ENCODE data around the gene BHMT. TPM values are rescaled to one million over a fixed set of nuclear protein-coding genes. Genes with fewer than 3 reads are reported as not detected.
A peak's percentile ranks its signal among the peaks of the same experiment; 100 is the strongest.

BHMT gene
- total and polyA plus RNA-seq, 11 donors = not detected

DNA sequence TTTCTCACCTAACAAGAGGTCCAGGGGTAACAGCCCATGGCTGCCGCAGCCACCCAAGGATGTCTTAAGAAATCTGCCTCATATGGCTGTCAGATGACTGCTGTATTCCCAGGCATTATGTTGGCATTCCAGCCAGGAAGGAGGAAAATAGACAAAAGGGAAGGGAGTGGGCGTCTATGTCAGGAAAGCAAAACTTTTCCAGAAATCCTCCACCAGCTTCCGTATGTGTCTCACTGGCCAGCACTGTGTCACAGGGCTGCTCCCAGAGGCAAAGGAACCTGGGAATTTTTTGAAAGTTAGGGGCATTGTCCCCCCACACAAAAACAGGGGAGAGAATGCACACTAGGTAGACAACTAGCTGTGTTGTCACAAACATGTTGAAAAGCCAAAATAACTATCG, 34.8 kb upstream of the BHMT start:
- TF ChIP-seq POLR2A (IDR thresholded peaks at IDR 0.05) = no peak
- no peak for TF ChIP-seq CTCF (IDR thresholded peaks at IDR 0.05)
- Histone ChIP-seq H3K36me3 (no peaks in the 10 kb centered on the region), H3K27me3 (no peaks in the 10 kb centered on the region), H3K4me3 (no peak overlapping the region), H3K27ac (no peak overlapping the region), H3K9me3 (peaks cover 0 to 16% (median 0%) of the 10 kb centered on the region in 12 donors), H3K4me1 (peaks cover 0 to 10% (median 0%) of the 10 kb centered on the region in 12 donors)
- ATAC-seq (peak in 1 of 4 donors; percentile 68), DNase-seq (no peak)
- 57 to 71% (median 61%) methylated on average over 4 of the region's 4 CpGs for WGBS, 4 donors
- intact Hi-C loops (cut with DNase I) = no loop called here

GRCh38 chr5:79077680-79078365, 33.8 kb upstream of the BHMT start:
- TF ChIP-seq POLR2A (IDR thresholded peaks at IDR 0.05) (no peak), CTCF (IDR thresholded peaks at IDR 0.05) (no peak)
- no peak for ATAC-seq
- Histone ChIP-seq H3K27me3 (no peaks in the 10 kb centered on the region), H3K9me3 (peaks cover 0 to 16% (median 0%) of the 10 kb centered on the region in 12 donors), H3K4me3 (no peak overlapping the region), H3K27ac (no peak overlapping the region), H3K4me1 (peaks cover 0 to 10% (median 0%) of the 10 kb centered on the region in 12 donors), H3K36me3 (no peaks in the 10 kb centered on the region)
- no peak for DNase-seq
- 68 to 72% (median 71%) methylated on average over 3 of the region's 3 CpGs for WGBS, 4 donors
- intact Hi-C loops (cut with DNase I) = no loop called here

DNA sequence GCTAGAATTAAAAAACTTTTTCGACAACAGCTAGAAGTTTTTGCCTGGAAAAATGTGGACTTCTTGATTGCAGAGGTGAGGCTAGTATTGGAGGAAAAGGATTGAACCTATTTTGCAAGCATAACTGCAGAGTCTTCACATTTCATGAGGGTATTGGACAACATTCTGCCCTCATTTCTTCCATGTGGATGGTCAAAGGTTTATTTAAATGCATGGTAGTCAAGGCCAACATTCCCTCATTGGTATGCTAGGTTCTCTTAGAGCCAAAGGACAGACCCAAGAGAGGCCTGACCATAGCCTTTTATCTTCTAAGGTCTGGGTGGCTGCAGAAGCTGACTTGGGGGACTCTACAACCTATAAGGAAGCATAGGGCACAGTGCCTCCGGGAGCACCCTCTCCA, 30.8 kb upstream of the BHMT start:
- H3K27me3 ChIP-seq = no peaks in the 10 kb centered on the region
- H3K4me3 ChIP-seq = no peak overlapping the region
- WGBS, 4 donors = 83 to 93% (median 87%) methylated on average over 2 of the region's 2 CpGs
- intact Hi-C loops (cut with DNase I) = no loop called here
- no peak overlapping the region for H3K27ac ChIP-seq
- no peaks in the 10 kb centered on the region for H3K36me3 ChIP-seq
- ATAC-seq = no peak
- no peak for TF ChIP-seq POLR2A (IDR thresholded peaks at IDR 0.05)
- no peak for TF ChIP-seq CTCF (IDR thresholded peaks at IDR 0.05)
- H3K4me1 ChIP-seq = peaks cover 0 to 10% (median 0%) of the 10 kb centered on the region in 12 donors
- peaks cover 0 to 4% (median 0%) of the 10 kb centered on the region in 12 donors for H3K9me3 ChIP-seq
- no peak for DNase-seq

DNA sequence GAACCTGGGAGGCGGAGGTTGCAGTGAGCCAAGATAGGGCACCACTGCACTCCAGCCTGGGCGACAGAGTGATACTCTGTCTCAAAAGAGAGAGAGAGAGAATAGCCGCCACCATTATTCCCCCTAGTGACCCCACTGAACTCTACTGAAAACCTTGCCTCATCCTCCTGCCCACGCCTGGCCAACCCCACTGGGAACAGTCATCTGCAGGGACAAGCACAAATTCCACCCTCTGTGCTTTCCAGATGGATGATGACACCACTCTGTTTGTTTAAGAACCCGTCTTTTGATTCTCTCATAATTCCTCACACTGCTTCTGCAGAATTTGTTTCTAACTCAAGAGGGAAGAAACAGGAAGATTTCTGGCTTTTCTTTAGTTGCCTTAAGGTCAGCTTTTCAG, 29.8 kb upstream of the BHMT start:
- 88 to 98% (median 91%) methylated on average over 5 of the region's 5 CpGs for WGBS, 4 donors
- no peak overlapping the region for H3K27ac ChIP-seq
- ATAC-seq = no peak

More for the DNA sequence above, 29.8 kb upstream of the BHMT start:
- H3K4me1 ChIP-seq = peaks cover 0 to 3% (median 0%) of the 10 kb centered on the region in 12 donors
- no peaks in the 10 kb centered on the region for H3K27me3 ChIP-seq
- H3K4me3 ChIP-seq = no peak overlapping the region
- TF ChIP-seq POLR2A (IDR thresholded peaks at IDR 0.05) (no peak), CTCF (IDR thresholded peaks at IDR 0.05) (no peak)
- H3K36me3 ChIP-seq = no peaks in the 10 kb centered on the region
- H3K9me3 ChIP-seq = no peaks in the 10 kb centered on the region
- DNase-seq = no peak
- intact Hi-C loops (cut with DNase I) = no loop called here

Measured in heart left ventricle (tissue), 16 donors.